Neural progenitor cell (in vitro differentiated cells): ENCODE measurements around the gene WDR54.

Experiments
- EZH2 ChIP-seq: fragments of 200-600 bp; sonication (generic); IDR thresholded peaks from 2 replicates; pipeline ENCODE4 v1.6.1; 2017; ENCODE audit warnings: antibody characterized with exemption, mild to moderate bottlenecking, moderate library complexity
- TF ChIP-seq, protein P1 (sequence below): fragments of 200-600 bp; sonication (generic); IDR thresholded peaks from 2 replicates; pipeline ENCODE4 v1.5.1; 2017; ENCODE audit warnings: antibody characterized with exemption, mild to moderate bottlenecking

DNA sequence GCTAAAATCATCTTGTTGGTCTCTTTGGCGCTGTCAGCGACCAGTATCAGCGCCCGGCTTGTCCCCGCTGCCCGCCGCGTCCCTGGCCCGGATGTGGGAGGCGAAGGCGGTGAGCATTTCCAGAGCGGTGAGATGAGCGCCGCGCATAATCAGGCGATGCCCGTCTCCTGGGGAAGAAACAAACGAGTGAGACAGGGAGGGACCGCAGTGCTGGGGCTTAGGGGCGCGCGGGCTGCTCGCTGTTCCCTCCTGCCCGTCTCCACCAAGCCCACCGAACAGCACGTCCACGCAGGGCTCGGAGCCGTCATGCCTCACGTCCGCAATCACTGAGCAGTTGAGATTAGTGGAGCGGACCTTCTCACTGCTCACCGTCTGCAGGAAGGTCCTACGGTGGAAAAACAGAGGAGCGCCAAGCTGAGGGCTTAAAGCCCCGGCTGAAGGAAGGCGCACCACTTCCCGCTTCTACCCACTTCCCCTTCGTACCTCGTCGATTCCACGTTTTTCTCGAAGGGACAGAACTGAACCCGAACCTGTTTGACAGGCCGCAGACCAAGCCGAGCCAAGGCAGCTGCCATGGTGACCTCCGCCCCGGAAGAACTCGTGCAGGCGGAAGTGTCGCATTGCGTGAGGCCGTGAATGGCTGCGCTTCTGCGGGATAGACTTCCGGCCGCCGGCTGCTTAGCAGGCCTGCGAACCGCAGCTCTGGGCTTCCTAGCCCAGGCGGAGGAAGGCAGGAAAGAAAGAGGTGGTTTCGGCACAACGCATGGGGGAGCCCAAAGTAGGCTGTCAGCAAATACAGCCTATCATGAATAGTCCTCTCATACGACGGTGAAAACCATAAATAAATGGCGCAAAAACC, 50.8 kb downstream of the WDR54 start, which contains the start of gene MRPL53:
- TF ChIP-seq, protein P1, sequence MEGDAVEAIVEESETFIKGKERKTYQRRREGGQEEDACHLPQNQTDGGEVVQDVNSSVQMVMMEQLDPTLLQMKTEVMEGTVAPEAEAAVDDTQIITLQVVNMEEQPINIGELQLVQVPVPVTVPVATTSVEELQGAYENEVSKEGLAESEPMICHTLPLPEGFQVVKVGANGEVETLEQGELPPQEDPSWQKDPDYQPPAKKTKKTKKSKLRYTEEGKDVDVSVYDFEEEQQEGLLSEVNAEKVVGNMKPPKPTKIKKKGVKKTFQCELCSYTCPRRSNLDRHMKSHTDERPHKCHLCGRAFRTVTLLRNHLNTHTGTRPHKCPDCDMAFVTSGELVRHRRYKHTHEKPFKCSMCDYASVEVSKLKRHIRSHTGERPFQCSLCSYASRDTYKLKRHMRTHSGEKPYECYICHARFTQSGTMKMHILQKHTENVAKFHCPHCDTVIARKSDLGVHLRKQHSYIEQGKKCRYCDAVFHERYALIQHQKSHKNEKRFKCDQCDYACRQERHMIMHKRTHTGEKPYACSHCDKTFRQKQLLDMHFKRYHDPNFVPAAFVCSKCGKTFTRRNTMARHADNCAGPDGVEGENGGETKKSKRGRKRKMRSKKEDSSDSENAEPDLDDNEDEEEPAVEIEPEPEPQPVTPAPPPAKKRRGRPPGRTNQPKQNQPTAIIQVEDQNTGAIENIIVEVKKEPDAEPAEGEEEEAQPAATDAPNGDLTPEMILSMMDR, result no peak
- TF ChIP-seq EZH2, result no peak
